SK-N-MC (cell line): ENCODE data around the gene ARHGAP33.

ENCODE experiments used
- EZH2 ChIP-seq: fragments of 200-600 bp; sonication (generic); IDR thresholded peaks from one replicate; pipeline ENCODE4 v1.6.1; 2017; ENCODE audit warnings: antibody characterized with exemption
- POLR2AphosphoS5 ChIP-seq: IDR thresholded peaks from 2 replicates; pipeline ENCODE4 v1.6.1; 2012; ENCODE audit warnings: mild to moderate bottlenecking, low read depth, low read length, borderline replicate concordance

GRCh38 chr19:35788205-35788960 is 13.0 kb downstream of the ARHGAP33 start:
- TF ChIP-seq EZH2 (no peak), POLR2AphosphoS5 (no peak)
